Hepatocyte (in vitro differentiated cells): ENCODE measurements around the gene TRIM10. TPM values are rescaled to one million over a fixed set of nuclear protein-coding genes. Genes with fewer than 3 reads are reported as not detected.
"Not testable (repeated sequence)": the region's sequence is repeated elsewhere in the genome, so short reads cannot be mapped to it uniquely, and the experiment has no call there.

Experiments
- DNase-seq: peaks from one replicate; pipeline ENCODE4 v3.0.0-alpha.2; 2016; ENCODE audit warnings: low spot score
- H2AFZ ChIP-seq: fragments of 200-600 bp; sonication (generic); 2 replicates; pipeline ENCODE4 v1.6.0; 2016; ENCODE audit warnings: antibody characterized with exemption, mild to moderate bottlenecking
- H3K27ac ChIP-seq: fragments of 200-600 bp; sonication (generic); 2 replicates; pipeline ENCODE4 v1.5.1; 2016; ENCODE audit warnings: mild to moderate bottlenecking
- H3K27me3 ChIP-seq: fragments of 200-600 bp; sonication (generic); 2 replicates; pipeline ENCODE4 v1.6.1; 2016
- H3K36me3 ChIP-seq: fragments of 200-600 bp; sonication (generic); replicated peaks from 2 replicates; pipeline ENCODE4 v1.5.1; 2016; ENCODE audit warnings: low read depth; ENCODE audit not compliant: insufficient read depth
- H3K4me1 ChIP-seq: fragments of 200-600 bp; sonication (generic); 2 replicates; pipeline ENCODE4 v1.5.1; 2016; ENCODE audit warnings: mild to moderate bottlenecking, moderate library complexity; ENCODE audit not compliant: insufficient read depth
- H3K4me2 ChIP-seq: fragments of 200-600 bp; sonication (generic); 2 replicates; pipeline ENCODE4 v1.6.0; 2016
- H3K4me3 ChIP-seq: fragments of 200-600 bp; sonication (generic); 2 replicates; pipeline ENCODE4 v1.5.1; 2016; ENCODE audit warnings: mild to moderate bottlenecking
- H3K79me2 ChIP-seq: fragments of 200-600 bp; sonication (generic); 2 replicates; pipeline ENCODE4 v1.6.0; 2017; ENCODE audit warnings: mild to moderate bottlenecking
- H3K9me2 ChIP-seq: fragments of 200-600 bp; sonication (generic); replicated peaks from 2 replicates; pipeline ENCODE4 v1.6.0; 2017; ENCODE audit warnings: mild to moderate bottlenecking; ENCODE audit not compliant: insufficient read depth
- H3K9me3 ChIP-seq: fragments of 200-600 bp; sonication (generic); 2 replicates; pipeline ENCODE4 v1.5.1; 2016; ENCODE audit warnings: low read depth, mild to moderate bottlenecking
- H4K20me1 ChIP-seq: fragments of 200-600 bp; sonication (generic); 2 replicates; pipeline ENCODE4 v1.6.0; 2016; ENCODE audit warnings: mild to moderate bottlenecking; ENCODE audit not compliant: insufficient read depth, poor library complexity, severe bottlenecking
- CTCF ChIP-seq: fragments of 200-600 bp; sonication (generic); IDR thresholded peaks from 2 replicates; pipeline ENCODE4 v1.5.1; 2016; ENCODE audit warnings: antibody characterized with exemption, mild to moderate bottlenecking; ENCODE audit not compliant: poor library complexity
- EZH2 ChIP-seq: fragments of 200-600 bp; sonication (generic); IDR thresholded peaks from 2 replicates; pipeline ENCODE4 v1.6.1; 2016; ENCODE audit warnings: antibody characterized with exemption, mild to moderate bottlenecking, borderline replicate concordance
- EZH2phosphoT487 ChIP-seq: fragments of 200-600 bp; sonication (generic); IDR thresholded peaks from one replicate; pipeline ENCODE4 v1.6.1; 2018; ENCODE audit warnings: antibody characterized with exemption, mild to moderate bottlenecking, low read depth, moderate library complexity; ENCODE audit not compliant: unreplicated experiment, severe bottlenecking
- WGBS: methylation state at CpG from one replicate; pipeline ENCODE4 v1.1.6; 2016; ENCODE audit warnings: low lambda C conversion rate; ENCODE audit errors: missing lambda C conversion rate; 5-methylcytosine and 5-hydroxymethylcytosine counted together
- polyA plus RNA-seq: library from polyadenylated mRNA; unstranded; fragments of >200 nt; fragmentation: Nextera tagmentation; extraction: Ambion mirVana; gene quantifications from 2 replicates; pipeline ENCODE4 v1.2.1, GENCODE V29; 2016
- total RNA-seq: library from RNA; depleted of rRNA; stranded (reverse); fragments of >200 nt; gene quantifications from 2 replicates; pipeline ENCODE4 v1.2.3, GENCODE V29; 2014

Gene TRIM10
- total and polyA plus RNA-seq, 2 experiments from 2014 or later: 0.27 to 1.1 TPM

- no peak for DNase-seq
- TF ChIP-seq EZH2 (no peak), EZH2phosphoT487 (no peak)
- H3K9me3 ChIP-seq: no peaks in the 10 kb centered on the region
- no peaks in the 10 kb centered on the region for H3K9me2 ChIP-seq
- no peak overlapping the region for H2AFZ ChIP-seq
- H3K36me3 ChIP-seq: no peaks in the 10 kb centered on the region
- H3K27me3 ChIP-seq: peaks cover 49% of the 10 kb centered on the region
- no peak overlapping the region for H3K4me2 ChIP-seq
- H3K27ac ChIP-seq: no peak overlapping the region
- no peaks in the 10 kb centered on the region for H4K20me1 ChIP-seq
- H3K4me3 ChIP-seq: no peak overlapping the region
- no peaks in the 10 kb centered on the region for H3K79me2 ChIP-seq
- WGBS: 67% methylated on average over 1 of the region's 1 CpG
- no peaks in the 10 kb centered on the region for H3K4me1 ChIP-seq
Observed at GRCh38 chr6:30168741-30169140, 7.7 kb upstream of the TRIM10 start.

- Histone ChIP-seq H3K4me1 (no peaks in the 10 kb centered on the region), H3K36me3 (no peaks in the 10 kb centered on the region), H3K9me2 (no peaks in the 10 kb centered on the region), H2AFZ (no peak overlapping the region), H3K79me2 (no peaks in the 10 kb centered on the region), H3K4me3 (no peak overlapping the region), H3K27ac (no peak overlapping the region), H3K4me2 (no peak overlapping the region), H3K27me3 (peaks cover 33% of the 10 kb centered on the region), H4K20me1 (no peaks in the 10 kb centered on the region), H3K9me3 (no peaks in the 10 kb centered on the region)
- 74% methylated on average over 6 of the region's 6 CpGs for WGBS
- DNase-seq: no peak
- TF ChIP-seq EZH2 (no peak), EZH2phosphoT487 (no peak), CTCF (no peak)
Observed at GRCh38 chr6:30167101-30167500, 6.1 kb upstream of the TRIM10 start.

GRCh38 chr6:30165238-30165637, 4.2 kb upstream of the TRIM10 start:
- WGBS: 100% methylated on average over 1 of the region's 1 CpG
- not testable (repeated sequence) for H3K4me2 ChIP-seq, H3K4me3 ChIP-seq, H3K9me2 ChIP-seq, H3K4me1 ChIP-seq, H3K27ac ChIP-seq, H4K20me1 ChIP-seq, DNase-seq, H2AFZ ChIP-seq, H3K9me3 ChIP-seq, H3K79me2 ChIP-seq, H3K36me3 ChIP-seq
- H3K27me3 ChIP-seq: peaks cover 16% of the 10 kb centered on the region

GRCh38 chr6:30164714-30165113, 3.7 kb upstream of the TRIM10 start:
- no peak for TF ChIP-seq EZH2
- no peak for DNase-seq
- no peaks in the 10 kb centered on the region for H3K9me3 ChIP-seq
- no peaks in the 10 kb centered on the region for H3K36me3 ChIP-seq
- H3K9me2 ChIP-seq: no peaks in the 10 kb centered on the region
- peaks cover 16% of the 10 kb centered on the region for H3K27me3 ChIP-seq
- H3K79me2 ChIP-seq: no peaks in the 10 kb centered on the region
- WGBS: 88% methylated on average over 4 of the region's 4 CpGs
- H3K27ac ChIP-seq: peak overlapping the region; percentile 82
- no peak overlapping the region for H2AFZ ChIP-seq
- peak overlapping the region; percentile 6 for H3K4me2 ChIP-seq
- H3K4me1 ChIP-seq: no peaks in the 10 kb centered on the region
- H3K4me3 ChIP-seq: no peak overlapping the region
- no peaks in the 10 kb centered on the region for H4K20me1 ChIP-seq

GRCh38 chr6:30163918-30164654, 3.1 kb upstream of the TRIM10 start:
- Histone ChIP-seq H3K9me2 (no peaks in the 10 kb centered on the region), H3K9me3 (no peaks in the 10 kb centered on the region), H4K20me1 (no peaks in the 10 kb centered on the region), H3K27ac (peak overlapping the region; percentile 82), H3K79me2 (no peaks in the 10 kb centered on the region), H3K4me2 (peak overlapping the region; percentile 6), H3K36me3 (no peaks in the 10 kb centered on the region), H3K4me3 (no peak overlapping the region), H3K4me1 (no peaks in the 10 kb centered on the region), H3K27me3 (peaks cover 19% of the 10 kb centered on the region), H2AFZ (no peak overlapping the region)
- WGBS: 93% methylated on average over 16 of the region's 16 CpGs
- no peak for DNase-seq
- TF ChIP-seq CTCF (no peak), EZH2phosphoT487 (no peak), EZH2 (no peak)
